Testis (tissue), 2 donors: ENCODE results near the gene ATP2A1.
"Not testable (repeated sequence)": the region's sequence is repeated elsewhere in the genome, so short reads cannot be mapped to it uniquely, and the experiment has no call there.

Experiments
- POLR2A ChIP-seq: fragments of 450-650 bp; IDR thresholded peaks from one replicate; pipeline ENCODE4 v1.6.1; 2017; ENCODE audit warnings: antibody characterized with exemption, mild to moderate bottlenecking, moderate library complexity
- TF ChIP-seq, protein P1 (sequence below), 3 experiments: fragments of 450-650 bp in 2 of 3; fragments of 200-600 bp in 1 of 3; sonication (generic) in 1 of 3; IDR thresholded peaks; one replicate each; pipeline ENCODE4 v1.5.1; 2016 to 2019; ENCODE audit warnings: antibody characterized with exemption in 3 of 3, mild to moderate bottlenecking in 2 of 3, moderate library complexity in 1 of 3

DNA sequence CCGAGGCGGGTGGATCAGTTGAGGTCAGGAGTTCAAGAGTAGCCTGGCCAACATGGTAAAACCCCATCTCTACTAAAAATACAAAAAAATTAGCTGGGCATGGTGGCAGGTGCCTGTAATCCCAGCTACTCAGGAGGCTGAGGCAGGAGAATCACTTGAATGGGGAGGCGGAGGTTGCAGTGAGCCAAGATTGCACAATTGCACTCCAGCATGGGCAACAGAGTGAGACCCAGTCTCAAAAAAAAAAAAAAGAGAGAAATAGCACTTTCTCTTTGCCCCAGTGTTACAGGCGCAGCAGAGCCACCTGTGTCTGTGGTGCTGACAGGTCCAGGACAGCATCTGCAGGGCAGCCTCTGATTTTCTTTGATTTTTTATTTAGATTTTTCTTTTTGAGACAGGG lies 3.3 kb downstream of the ATP2A1 start:
- not testable (repeated sequence) for TF ChIP-seq POLR2A
- TF ChIP-seq, protein P1, sequence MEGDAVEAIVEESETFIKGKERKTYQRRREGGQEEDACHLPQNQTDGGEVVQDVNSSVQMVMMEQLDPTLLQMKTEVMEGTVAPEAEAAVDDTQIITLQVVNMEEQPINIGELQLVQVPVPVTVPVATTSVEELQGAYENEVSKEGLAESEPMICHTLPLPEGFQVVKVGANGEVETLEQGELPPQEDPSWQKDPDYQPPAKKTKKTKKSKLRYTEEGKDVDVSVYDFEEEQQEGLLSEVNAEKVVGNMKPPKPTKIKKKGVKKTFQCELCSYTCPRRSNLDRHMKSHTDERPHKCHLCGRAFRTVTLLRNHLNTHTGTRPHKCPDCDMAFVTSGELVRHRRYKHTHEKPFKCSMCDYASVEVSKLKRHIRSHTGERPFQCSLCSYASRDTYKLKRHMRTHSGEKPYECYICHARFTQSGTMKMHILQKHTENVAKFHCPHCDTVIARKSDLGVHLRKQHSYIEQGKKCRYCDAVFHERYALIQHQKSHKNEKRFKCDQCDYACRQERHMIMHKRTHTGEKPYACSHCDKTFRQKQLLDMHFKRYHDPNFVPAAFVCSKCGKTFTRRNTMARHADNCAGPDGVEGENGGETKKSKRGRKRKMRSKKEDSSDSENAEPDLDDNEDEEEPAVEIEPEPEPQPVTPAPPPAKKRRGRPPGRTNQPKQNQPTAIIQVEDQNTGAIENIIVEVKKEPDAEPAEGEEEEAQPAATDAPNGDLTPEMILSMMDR (IDR thresholded peaks at IDR 0.05) = not testable (repeated sequence)
